Skeletal muscle tissue (tissue), 4 donors: ENCODE data around the gene ADM. TPM values are rescaled to one million over a fixed set of nuclear protein-coding genes. Genes with fewer than 3 reads are reported as not detected.

Experiments
- H3K27ac ChIP-seq: one replicate; pipeline ENCODE4 v1.7.0; 2013; ENCODE audit warnings: mild to moderate bottlenecking, low read depth, low read length, inconsistent platforms
- H3K27me3 ChIP-seq, 3 donors: one replicate each; pipeline ENCODE4 v1.7.0; 2013; ENCODE audit warnings: low read length in 3 of 3; ENCODE audit not compliant: control insufficient read depth in 3 of 3, insufficient read depth in 3 of 3
- H3K36me3 ChIP-seq, 3 donors: one replicate each; pipeline ENCODE4 v1.7.0; 2013; ENCODE audit warnings: low read length in 3 of 3; ENCODE audit not compliant: control insufficient read depth in 3 of 3, insufficient read depth in 3 of 3
- H3K4me1 ChIP-seq, 3 donors: one replicate each; pipeline ENCODE4 v1.7.0; 2013; ENCODE audit warnings: low read length in 3 of 3, mild to moderate bottlenecking in 3 of 3; ENCODE audit not compliant: control insufficient read depth in 3 of 3, insufficient read depth in 3 of 3
- H3K4me3 ChIP-seq, 3 donors: one replicate each; pipeline ENCODE4 v1.7.0; 2013; ENCODE audit warnings: low read length in 3 of 3
- H3K9ac ChIP-seq, 3 donors: one replicate each; pipeline ENCODE4 v1.7.0; 2013; ENCODE audit warnings: low read length in 3 of 3, mild to moderate bottlenecking in 3 of 3, moderate library complexity in 2 of 3, low read depth in 1 of 3
- H3K9me3 ChIP-seq, 3 donors: one replicate each; pipeline ENCODE4 v1.7.0; 2013; ENCODE audit warnings: low read length in 3 of 3; ENCODE audit not compliant: control insufficient read depth in 3 of 3
- total RNA-seq: library from RNA; depleted of rRNA; stranded (reverse); fragments of >200 nt; gene quantifications from one replicate; pipeline ENCODE4 v1.2.3, GENCODE V29; 2014
- donor health status: Osteomylitis.

Gene ADM
- total RNA-seq, 1 donor from 2014 or later: 28.2 TPM

DNA sequence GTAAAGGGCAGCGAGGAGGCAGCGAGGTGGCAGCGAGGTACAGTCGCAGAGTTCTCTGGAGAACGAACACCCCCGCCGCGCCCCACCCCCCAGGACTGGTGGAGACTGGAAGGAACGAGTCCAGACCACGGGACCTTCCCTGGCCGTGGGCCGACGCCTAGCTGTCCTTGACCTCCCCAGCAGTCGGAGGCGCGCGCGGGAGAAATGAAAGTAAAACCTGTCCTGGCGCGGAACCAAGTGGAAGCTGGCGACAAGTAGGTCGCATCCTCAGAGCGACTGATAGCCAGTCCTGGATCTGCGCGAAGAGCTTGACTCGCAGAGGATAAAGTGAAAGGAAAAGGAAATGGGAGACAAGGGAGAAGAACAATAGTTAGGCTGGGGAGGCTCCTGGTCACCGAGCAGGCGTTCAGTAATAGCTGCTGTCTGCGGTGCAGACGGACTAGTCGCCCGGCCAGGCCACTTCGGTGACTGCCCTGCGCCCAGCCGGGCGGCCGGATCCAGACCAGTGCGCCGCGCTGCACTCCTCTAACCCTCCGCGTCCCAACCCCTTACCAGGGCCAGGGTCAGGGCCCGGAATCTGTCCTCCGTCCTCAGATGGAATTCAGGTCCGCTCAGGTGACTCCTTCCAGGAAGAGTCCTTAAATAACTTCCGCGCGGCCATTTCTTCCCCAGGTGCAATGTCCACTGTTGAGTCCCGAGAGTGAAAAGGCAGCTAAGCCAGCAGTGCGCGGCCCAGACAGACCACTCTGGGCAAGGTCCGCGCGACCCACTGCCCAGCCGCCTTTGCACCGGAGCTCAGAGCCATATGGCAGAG is 1.9 kb upstream of the ADM start:
- peaks cover 35 to 42% (median 41%) of the 10 kb centered on the region in 3 donors for H3K4me1 ChIP-seq
- H3K36me3 ChIP-seq: peaks cover 0 to 5% (median 0%) of the 10 kb centered on the region in 3 donors
- H3K4me3 ChIP-seq: peak overlapping the region; percentile 96 to 99 (median 98)
- peak overlapping the region; percentile 86 to 94 (median 89) for H3K9ac ChIP-seq
- peak overlapping the region; percentile 84 for H3K27ac ChIP-seq
- H3K27me3 ChIP-seq: peaks cover 0 to 7% (median 4%) of the 10 kb centered on the region in 3 donors
- no peaks in the 10 kb centered on the region for H3K9me3 ChIP-seq

DNA sequence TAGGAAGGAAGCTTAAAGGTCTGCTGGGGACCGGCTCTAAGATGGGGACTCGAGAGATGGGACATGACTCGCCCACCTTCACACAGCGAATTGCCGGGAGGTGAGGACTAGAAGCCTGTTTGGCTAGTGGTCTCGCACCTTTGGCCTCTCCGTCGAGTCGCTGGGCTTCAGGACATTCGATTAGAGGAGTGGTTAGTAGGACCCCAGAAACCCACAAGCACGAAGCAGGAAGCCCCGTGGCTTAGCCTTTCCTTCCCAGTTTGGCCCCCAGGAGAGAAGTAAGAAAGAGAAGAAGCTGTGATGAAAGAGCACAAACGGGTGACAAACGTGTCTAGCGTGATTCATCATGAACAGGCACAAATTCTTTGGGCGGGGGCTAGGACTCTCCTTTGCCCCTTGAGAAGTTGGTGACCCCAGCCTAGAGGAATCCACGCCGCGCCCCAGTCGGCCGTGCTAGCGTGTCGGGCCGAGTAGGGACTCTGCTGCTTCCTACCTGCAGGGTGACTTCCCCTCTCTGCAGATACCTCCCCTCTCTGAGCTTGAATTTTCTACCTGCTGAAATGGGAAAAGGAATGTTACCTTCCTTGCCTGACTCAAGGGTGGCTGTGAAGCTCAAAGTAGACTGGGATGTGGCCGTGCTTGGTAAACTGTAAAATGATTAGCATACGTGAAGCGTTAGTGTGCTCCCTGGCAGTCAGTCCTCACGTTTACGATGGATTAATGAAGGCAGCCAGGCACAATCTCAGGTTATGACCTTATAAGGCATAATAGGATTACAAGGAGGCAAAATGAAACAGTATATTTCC is 1.1 kb upstream of the ADM start:
- H3K27me3 ChIP-seq: peaks cover 0 to 7% (median 4%) of the 10 kb centered on the region in 3 donors
- peaks cover 0 to 5% (median 0%) of the 10 kb centered on the region in 3 donors for H3K36me3 ChIP-seq
- H3K27ac ChIP-seq: peak overlapping the region; percentile 84
- peaks cover 43 to 49% (median 48%) of the 10 kb centered on the region in 3 donors for H3K4me1 ChIP-seq
- no peaks in the 10 kb centered on the region for H3K9me3 ChIP-seq
- peak overlapping the region; percentile 96 to 99 (median 98) for H3K4me3 ChIP-seq
- peak overlapping the region; percentile 86 to 94 (median 89) for H3K9ac ChIP-seq

DNA sequence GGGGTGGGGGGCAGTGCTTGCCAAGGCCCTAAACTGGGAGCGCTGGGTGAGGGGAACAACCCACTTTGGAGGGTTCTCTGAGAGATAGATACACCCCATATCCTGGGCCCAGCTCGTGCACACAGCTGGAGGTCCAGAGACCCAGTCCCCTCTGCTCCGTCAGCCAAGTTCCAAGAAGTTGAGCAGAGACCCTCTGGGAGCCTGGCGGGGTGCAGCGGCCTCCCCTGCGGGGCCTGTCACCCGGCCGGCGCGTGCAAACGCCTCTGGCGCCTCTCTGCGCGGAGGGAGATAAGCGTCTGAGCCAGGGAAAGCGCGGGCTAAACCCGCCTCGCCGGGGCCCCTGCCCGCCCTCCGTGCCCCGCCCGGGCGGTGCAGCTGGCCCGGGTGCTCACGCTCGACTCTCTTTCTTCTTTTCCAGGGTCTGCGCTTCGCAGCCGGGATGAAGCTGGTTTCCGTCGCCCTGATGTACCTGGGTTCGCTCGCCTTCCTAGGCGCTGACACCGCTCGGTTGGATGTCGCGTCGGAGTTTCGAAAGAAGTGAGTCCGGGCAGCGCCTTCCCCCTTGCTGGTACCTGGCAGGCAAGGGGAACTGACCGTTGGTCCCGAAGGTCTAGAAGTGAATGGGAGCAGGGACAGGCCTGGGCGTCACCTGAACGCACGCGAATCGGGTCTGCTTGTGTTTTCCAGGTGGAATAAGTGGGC is 540 bp downstream of the ADM start:
- H3K36me3 ChIP-seq: peaks cover 0 to 5% (median 0%) of the 10 kb centered on the region in 3 donors
- peaks cover 0 to 7% (median 4%) of the 10 kb centered on the region in 3 donors for H3K27me3 ChIP-seq
- H3K4me1 ChIP-seq: peaks cover 55 to 63% (median 58%) of the 10 kb centered on the region in 3 donors

DNA sequence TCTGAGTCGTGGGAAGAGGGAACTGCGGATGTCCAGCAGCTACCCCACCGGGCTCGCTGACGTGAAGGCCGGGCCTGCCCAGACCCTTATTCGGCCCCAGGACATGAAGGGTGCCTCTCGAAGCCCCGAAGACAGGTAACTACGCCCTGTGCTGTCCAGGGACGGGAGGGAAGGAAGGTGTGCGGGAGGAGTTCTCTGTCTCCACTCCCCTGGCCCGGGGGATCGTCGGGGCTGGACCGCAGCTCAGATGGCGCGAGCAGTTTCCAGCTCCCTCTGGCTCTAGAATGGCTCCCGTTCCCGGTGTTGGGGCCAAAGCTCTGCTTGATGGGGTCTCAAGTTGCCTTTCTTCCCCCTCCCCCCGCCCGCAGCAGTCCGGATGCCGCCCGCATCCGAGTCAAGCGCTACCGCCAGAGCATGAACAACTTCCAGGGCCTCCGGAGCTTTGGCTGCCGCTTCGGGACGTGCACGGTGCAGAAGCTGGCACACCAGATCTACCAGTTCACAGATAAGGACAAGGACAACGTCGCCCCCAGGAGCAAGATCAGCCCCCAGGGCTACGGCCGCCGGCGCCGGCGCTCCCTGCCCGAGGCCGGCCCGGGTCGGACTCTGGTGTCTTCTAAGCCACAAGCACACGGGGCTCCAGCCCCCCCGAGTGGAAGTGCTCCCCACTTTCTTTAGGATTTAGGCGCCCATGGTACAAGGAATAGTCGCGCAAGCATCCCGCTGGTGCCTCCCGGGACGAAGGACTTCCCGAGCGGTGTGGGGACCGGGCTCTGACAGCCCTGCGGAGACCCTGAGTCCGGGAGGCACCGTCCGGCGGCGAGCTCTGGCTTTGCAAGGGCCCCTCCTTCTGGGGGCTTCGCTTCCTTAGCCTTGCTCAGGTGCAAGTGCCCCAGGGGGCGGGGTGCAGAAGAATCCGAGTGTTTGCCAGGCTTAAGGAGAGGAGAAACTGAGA is 1.4 kb downstream of the ADM start:
- Histone ChIP-seq H3K9me3 (no peaks in the 10 kb centered on the region), H3K27me3 (peaks cover 0 to 7% (median 4%) of the 10 kb centered on the region in 3 donors), H3K27ac (peak overlapping the region; percentile 84), H3K9ac (peak overlapping the region; percentile 74 to 94 (median 86)), H3K4me3 (peak overlapping the region; percentile 96 to 99 (median 98)), H3K36me3 (peaks cover 0 to 5% (median 0%) of the 10 kb centered on the region in 3 donors), H3K4me1 (peaks cover 55 to 66% (median 60%) of the 10 kb centered on the region in 3 donors)

More for the DNA sequence above, 540 bp downstream of the ADM start:
- Histone ChIP-seq H3K27ac (peak overlapping the region; percentile 84), H3K9ac (peak overlapping the region; percentile 80 to 94 (median 86)), H3K9me3 (no peaks in the 10 kb centered on the region), H3K4me3 (peak overlapping the region; percentile 96 to 99 (median 98))

DNA sequence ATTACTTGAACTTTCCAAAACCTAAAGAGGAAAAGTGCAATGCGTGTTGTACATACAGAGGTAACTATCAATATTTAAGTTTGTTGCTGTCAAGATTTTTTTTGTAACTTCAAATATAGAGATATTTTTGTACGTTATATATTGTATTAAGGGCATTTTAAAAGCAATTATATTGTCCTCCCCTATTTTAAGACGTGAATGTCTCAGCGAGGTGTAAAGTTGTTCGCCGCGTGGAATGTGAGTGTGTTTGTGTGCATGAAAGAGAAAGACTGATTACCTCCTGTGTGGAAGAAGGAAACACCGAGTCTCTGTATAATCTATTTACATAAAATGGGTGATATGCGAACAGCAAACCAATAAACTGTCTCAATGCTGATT is 2.1 kb downstream of the ADM start:
- peaks cover 55 to 65% (median 60%) of the 10 kb centered on the region in 3 donors for H3K4me1 ChIP-seq
- peaks cover 0 to 5% (median 0%) of the 10 kb centered on the region in 3 donors for H3K36me3 ChIP-seq
- H3K27me3 ChIP-seq: peaks cover 0 to 7% (median 4%) of the 10 kb centered on the region in 3 donors
- peak overlapping the region; percentile 96 to 99 (median 98) for H3K4me3 ChIP-seq
- H3K9me3 ChIP-seq: no peaks in the 10 kb centered on the region
- peak overlapping the region; percentile 69 to 94 (median 74) for H3K9ac ChIP-seq
- H3K27ac ChIP-seq: peak overlapping the region; percentile 84

DNA sequence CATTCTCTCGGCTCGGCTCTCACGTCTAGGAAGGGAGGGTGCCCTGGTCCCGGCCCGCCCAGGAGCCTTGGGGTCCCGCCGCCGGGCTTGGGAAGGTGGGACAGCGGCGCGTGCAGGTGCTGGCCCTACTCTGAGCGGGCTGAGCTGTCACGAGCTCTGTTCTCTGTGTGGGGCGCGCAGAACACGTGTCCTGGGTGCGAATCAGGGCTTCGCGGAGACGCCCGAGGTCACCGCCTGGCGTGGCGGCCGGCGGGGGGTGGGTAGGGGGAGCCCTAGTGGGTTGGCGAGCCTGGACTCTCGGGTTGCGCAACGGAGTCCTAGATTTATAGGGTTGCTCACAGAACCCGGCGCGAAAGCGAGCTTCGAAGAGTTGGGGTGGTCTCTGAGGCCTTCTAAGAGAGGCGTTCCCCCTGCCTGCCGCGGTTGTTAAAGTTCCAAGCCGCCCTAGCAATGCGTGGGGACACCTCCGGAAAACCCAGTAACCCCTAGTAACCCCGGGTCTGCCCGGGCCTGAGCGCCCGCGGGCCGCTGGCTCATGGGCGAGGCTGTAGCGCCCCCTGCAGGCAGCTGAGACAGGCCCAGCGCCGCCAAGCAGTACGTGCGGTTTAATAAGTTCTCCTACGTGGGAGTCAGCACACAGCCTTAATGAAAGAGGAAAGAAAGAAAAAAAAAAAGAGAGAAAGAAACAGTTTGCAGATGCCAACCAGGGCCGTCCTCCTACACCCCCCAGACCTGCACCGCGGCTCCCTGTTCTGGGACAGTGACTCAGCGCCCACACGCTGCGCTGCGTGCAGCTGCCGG is 2.7 kb downstream of the ADM start:
- peak overlapping the region; percentile 84 for H3K27ac ChIP-seq
- peaks cover 0 to 5% (median 0%) of the 10 kb centered on the region in 3 donors for H3K36me3 ChIP-seq
- peaks cover 50 to 59% (median 55%) of the 10 kb centered on the region in 3 donors for H3K4me1 ChIP-seq
- H3K9me3 ChIP-seq: no peaks in the 10 kb centered on the region
- peak overlapping the region; percentile 69 to 94 (median 74) for H3K9ac ChIP-seq
- peaks cover 0 to 7% (median 4%) of the 10 kb centered on the region in 3 donors for H3K27me3 ChIP-seq
- peak overlapping the region; percentile 96 to 99 (median 98) for H3K4me3 ChIP-seq

DNA sequence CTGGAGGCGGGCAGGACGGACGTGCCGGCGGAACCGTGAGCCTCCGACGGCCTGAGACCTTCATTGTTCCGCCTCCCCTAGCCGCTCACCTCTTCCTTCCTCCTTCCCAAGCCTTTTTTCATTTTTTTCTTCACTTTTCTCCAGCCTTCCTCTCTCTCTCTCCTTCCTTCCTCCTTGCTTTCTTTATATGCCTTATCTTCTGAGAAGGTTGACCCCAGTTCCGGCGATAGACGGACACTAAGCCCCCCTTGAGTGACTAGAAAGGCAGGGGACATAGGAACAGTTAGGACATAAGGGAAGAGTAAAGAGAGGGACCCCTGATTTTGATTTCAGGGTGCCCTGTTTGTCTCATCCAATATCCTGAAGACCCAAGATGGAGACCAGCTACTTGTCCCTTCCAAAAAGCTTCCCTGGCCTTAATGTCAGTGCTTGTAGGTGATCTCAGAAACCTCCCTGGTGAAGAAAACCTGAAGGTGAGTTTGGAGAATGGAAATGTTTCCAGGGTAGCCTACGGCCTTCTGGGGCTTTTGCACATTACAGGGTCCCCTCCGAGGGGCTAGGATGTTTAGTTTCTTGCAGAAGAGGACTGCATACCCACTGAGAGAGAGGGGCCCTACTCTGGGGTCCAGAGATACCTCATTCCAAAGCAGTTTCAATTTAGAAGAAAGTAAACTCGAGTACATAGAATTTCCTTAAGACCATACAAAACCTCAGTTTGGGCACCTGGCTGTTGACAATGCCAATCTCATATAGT is 3.5 kb downstream of the ADM start:
- Histone ChIP-seq H3K4me3 (peak overlapping the region; percentile 96 to 99 (median 98)), H3K9ac (peak overlapping the region; percentile 69 to 94 (median 74)), H3K4me1 (peaks cover 47 to 54% (median 53%) of the 10 kb centered on the region in 3 donors), H3K9me3 (no peaks in the 10 kb centered on the region), H3K27me3 (peaks cover 0 to 7% (median 4%) of the 10 kb centered on the region in 3 donors), H3K27ac (peak overlapping the region; percentile 84), H3K36me3 (peaks cover 0 to 5% (median 0%) of the 10 kb centered on the region in 3 donors)
